ENCODE measurements around the gene PPP2R2C.

The PPP2R2C gene

DNA sequence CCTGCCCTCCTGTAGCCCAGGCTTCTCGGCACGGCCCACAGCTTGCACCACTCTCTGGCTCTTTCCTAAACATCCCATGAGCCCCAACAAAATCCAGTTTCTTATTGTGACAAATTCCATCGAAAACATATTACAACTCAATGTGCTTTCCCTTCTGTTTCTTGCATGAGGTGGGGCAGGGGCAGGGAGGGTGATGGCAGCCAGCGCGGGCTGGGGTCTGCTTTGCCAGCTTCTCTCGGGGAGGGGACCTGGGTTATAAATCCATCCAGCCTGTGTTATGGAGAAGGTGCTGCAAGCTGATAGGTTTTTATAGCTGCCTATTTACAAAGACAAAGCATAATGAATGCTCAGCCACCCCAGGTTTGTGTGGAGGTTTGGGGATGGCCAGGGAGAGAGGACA lies 21.1 kb downstream of the PPP2R2C start:
- ChIA-PET POLR2A (no interaction called here), CTCF (no interaction called here)
- DNase-seq (ENCODE audit: extremely low spot score) = no peak

DNA sequence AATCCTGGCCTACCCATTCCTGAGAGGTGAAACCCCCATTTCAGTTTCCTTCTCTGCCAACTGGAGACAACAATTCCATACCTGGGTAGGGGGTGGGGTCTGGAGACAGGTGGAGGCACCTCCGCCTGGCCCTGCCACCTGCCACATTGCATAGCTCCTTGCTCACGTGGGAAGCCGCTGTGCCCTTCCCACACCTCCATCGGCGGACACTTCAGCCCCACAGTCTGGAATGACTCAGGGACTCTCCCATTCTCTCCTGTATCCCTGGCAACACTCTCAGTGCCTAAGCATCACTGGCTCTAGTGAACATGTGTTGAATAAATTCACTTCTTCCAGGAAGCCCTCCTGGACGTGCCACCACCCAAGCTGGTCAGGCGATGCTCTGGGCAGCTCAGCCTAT lies 21.7 kb downstream of the PPP2R2C start:
- ChIA-PET POLR2A (no interaction called here), CTCF (no interaction called here)
- DNase-seq (ENCODE audit: extremely low spot score) = no peak
- TF ChIP-seq ELF4 (IDR thresholded peaks at IDR 0.05) (no peak), SUZ12 (IDR thresholded peaks at IDR 0.05) (no peak), SP1 (IDR thresholded peaks at IDR 0.05) (no peak), LEF1 (IDR thresholded peaks at IDR 0.05; ENCODE audit: borderline replicate concordance) (no peak), BHLHE40 (IDR thresholded peaks at IDR 0.05; ENCODE audit: borderline replicate concordance) (no peak), FOXA1 (IDR thresholded peaks at IDR 0.05) (no peak), ARNT (IDR thresholded peaks at IDR 0.05) (no peak), HDGF (IDR thresholded peaks at IDR 0.05; ENCODE audit: borderline replicate concordance) (no peak), L3MBTL2 (conservative IDR thresholded peaks at IDR 0.05) (no peak), NFRKB (IDR thresholded peaks at IDR 0.05) (no peak), FOXM1 (IDR thresholded peaks at IDR 0.05; ENCODE audit: borderline replicate concordance) (no peak), TARDBP (IDR thresholded peaks at IDR 0.05) (no peak), ZNF384 (IDR thresholded peaks at IDR 0.05) (no peak), CTBP1 (IDR thresholded peaks at IDR 0.05; ENCODE audit: borderline replicate concordance) (no peak), FOXK2 (IDR thresholded peaks at IDR 0.05) (no peak)
- TF ChIP-seq, protein P1, sequence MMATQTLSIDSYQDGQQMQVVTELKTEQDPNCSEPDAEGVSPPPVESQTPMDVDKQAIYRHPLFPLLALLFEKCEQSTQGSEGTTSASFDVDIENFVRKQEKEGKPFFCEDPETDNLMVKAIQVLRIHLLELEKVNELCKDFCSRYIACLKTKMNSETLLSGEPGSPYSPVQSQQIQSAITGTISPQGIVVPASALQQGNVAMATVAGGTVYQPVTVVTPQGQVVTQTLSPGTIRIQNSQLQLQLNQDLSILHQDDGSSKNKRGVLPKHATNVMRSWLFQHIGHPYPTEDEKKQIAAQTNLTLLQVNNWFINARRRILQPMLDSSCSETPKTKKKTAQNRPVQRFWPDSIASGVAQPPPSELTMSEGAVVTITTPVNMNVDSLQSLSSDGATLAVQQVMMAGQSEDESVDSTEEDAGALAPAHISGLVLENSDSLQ (IDR thresholded peaks at IDR 0.05) = no peak

More for the DNA sequence above, 21.1 kb downstream of the PPP2R2C start:
- TF ChIP-seq TARDBP (IDR thresholded peaks at IDR 0.05) (no peak), FOXK2 (IDR thresholded peaks at IDR 0.05) (no peak), LEF1 (IDR thresholded peaks at IDR 0.05; ENCODE audit: borderline replicate concordance) (no peak), FOXA1 (IDR thresholded peaks at IDR 0.05) (no peak), CTBP1 (IDR thresholded peaks at IDR 0.05; ENCODE audit: borderline replicate concordance) (no peak), BHLHE40 (IDR thresholded peaks at IDR 0.05; ENCODE audit: borderline replicate concordance) (no peak), L3MBTL2 (conservative IDR thresholded peaks at IDR 0.05) (no peak), ARNT (IDR thresholded peaks at IDR 0.05) (no peak), SP1 (IDR thresholded peaks at IDR 0.05) (no peak), ZNF384 (IDR thresholded peaks at IDR 0.05) (no peak), HDGF (IDR thresholded peaks at IDR 0.05; ENCODE audit: borderline replicate concordance) (no peak), SUZ12 (IDR thresholded peaks at IDR 0.05) (no peak), FOXM1 (IDR thresholded peaks at IDR 0.05; ENCODE audit: borderline replicate concordance) (no peak), NFRKB (IDR thresholded peaks at IDR 0.05) (no peak), ELF4 (IDR thresholded peaks at IDR 0.05) (no peak)
- TF ChIP-seq, protein P1 (IDR thresholded peaks at IDR 0.05) = no peak

- POLR2A ChIA-PET = no interaction called here
- no peak for DNase-seq (ENCODE audit: extremely low spot score)
- TF ChIP-seq FOXA1 (IDR thresholded peaks at IDR 0.05) (no peak), BHLHE40 (IDR thresholded peaks at IDR 0.05; ENCODE audit: borderline replicate concordance) (no peak)
- CTCF ChIA-PET = no interaction called here
Observed at GRCh38 chr4:6449746-6450369, 22.6 kb downstream of the PPP2R2C start.

DNA sequence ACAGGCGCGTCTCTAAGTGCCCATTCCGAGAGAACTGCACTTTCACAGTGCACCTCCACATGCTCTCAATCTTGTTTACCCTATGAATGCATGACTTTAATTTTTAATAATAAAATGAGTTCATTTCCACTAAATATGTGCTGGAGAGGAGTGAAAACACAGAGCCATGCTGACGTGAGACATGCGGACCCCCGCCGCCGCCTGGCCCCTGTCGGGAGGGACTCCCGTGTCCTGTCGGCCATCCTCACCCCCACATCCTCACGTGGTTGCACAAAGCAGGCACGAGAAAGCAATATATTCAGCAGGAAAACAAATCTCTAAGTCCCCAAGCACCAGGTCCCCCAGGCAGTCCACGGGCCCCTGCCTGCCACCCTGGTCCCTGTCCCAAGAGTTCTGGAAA lies 23.1 kb downstream of the PPP2R2C start:
- DNase-seq (ENCODE audit: extremely low spot score) = no peak
- no peak for TF ChIP-seq SUZ12 (IDR thresholded peaks at IDR 0.05)
- no peak for TF ChIP-seq SP1 (IDR thresholded peaks at IDR 0.05)
- TF ChIP-seq FOXM1 (IDR thresholded peaks at IDR 0.05; ENCODE audit: borderline replicate concordance) = no peak
- TF ChIP-seq TARDBP (IDR thresholded peaks at IDR 0.05) = no peak
- TF ChIP-seq FOXK2 (IDR thresholded peaks at IDR 0.05) = no peak
- no peak for TF ChIP-seq BHLHE40 (IDR thresholded peaks at IDR 0.05; ENCODE audit: borderline replicate concordance)
- no peak for TF ChIP-seq L3MBTL2 (conservative IDR thresholded peaks at IDR 0.05)
- TF ChIP-seq ZNF384 (IDR thresholded peaks at IDR 0.05) = no peak
- TF ChIP-seq, protein P1 (IDR thresholded peaks at IDR 0.05) = no peak
- TF ChIP-seq NFRKB (IDR thresholded peaks at IDR 0.05) = no peak
- no peak for TF ChIP-seq FOXA1 (IDR thresholded peaks at IDR 0.05)
- no peak for TF ChIP-seq ARNT (IDR thresholded peaks at IDR 0.05)
- TF ChIP-seq CTBP1 (IDR thresholded peaks at IDR 0.05; ENCODE audit: borderline replicate concordance) = no peak
- CTCF ChIA-PET = no interaction called here
- POLR2A ChIA-PET = no interaction called here

- ChIA-PET CTCF (no interaction called here), POLR2A (no interaction called here)
- DNase-seq (ENCODE audit: extremely low spot score) = no peak
- TF ChIP-seq L3MBTL2 (conservative IDR thresholded peaks at IDR 0.05) = no peak
- no peak for TF ChIP-seq CTBP1 (IDR thresholded peaks at IDR 0.05; ENCODE audit: borderline replicate concordance)
- TF ChIP-seq NFRKB (IDR thresholded peaks at IDR 0.05) = no peak
- TF ChIP-seq ARNT (IDR thresholded peaks at IDR 0.05) = no peak
- TF ChIP-seq SUZ12 (IDR thresholded peaks at IDR 0.05) = no peak
- TF ChIP-seq TARDBP (IDR thresholded peaks at IDR 0.05) = no peak
- TF ChIP-seq FOXA1 (IDR thresholded peaks at IDR 0.05) = no peak
- TF ChIP-seq LEF1 (IDR thresholded peaks at IDR 0.05; ENCODE audit: borderline replicate concordance) = no peak
- TF ChIP-seq, protein P1 (IDR thresholded peaks at IDR 0.05) = no peak
Observed at GRCh38 chr4:6448476-6449170, 23.8 kb downstream of the PPP2R2C start.

All from HEK293T (cell line).